HuH-7 (cell line): Measurements from ENCODE around the gene PPP1R16B.
"Not testable (repeated sequence)": the region's sequence is repeated elsewhere in the genome, so short reads cannot be mapped to it uniquely, and the experiment has no call there.

Experiments
- DNase-seq: peaks from one replicate; pipeline ENCODE4 v3.0.0; 2011; ENCODE audit warnings: low spot score

Gene PPP1R16B

GRCh38 chr20:38853759-38854158 lies 48.3 kb downstream of the PPP1R16B start:
- no peak for DNase-seq

GRCh38 chr20:38854654-38855066 lies 49.2 kb downstream of the PPP1R16B start:
- no peak for DNase-seq

- DNase-seq = no peak
These were observed 49.9 kb downstream of the PPP1R16B start for GRCh38 chr20:38855356-38855755.

- DNase-seq = no peak
These were observed 51.1 kb downstream of the PPP1R16B start for GRCh38 chr20:38856570-38856969.

GRCh38 chr20:38857703-38858102 lies 52.2 kb downstream of the PPP1R16B start:
- no peak for DNase-seq

- DNase-seq = no peak
These were observed 53.7 kb downstream of the PPP1R16B start for GRCh38 chr20:38859070-38859690.

GRCh38 chr20:38859857-38860256 lies 54.4 kb downstream of the PPP1R16B start:
- not testable (repeated sequence) for DNase-seq

- no peak for DNase-seq
These were observed 55.5 kb downstream of the PPP1R16B start for GRCh38 chr20:38861071-38861401.

GRCh38 chr20:38862226-38862625 lies 56.7 kb downstream of the PPP1R16B start:
- no peak for DNase-seq

- DNase-seq = no peak
These were observed 57.7 kb downstream of the PPP1R16B start for GRCh38 chr20:38863024-38863851.

GRCh38 chr20:38864662-38865061 lies 59.2 kb downstream of the PPP1R16B start:
- no peak for DNase-seq

- no peak for DNase-seq
These were observed 61.0 kb downstream of the PPP1R16B start for GRCh38 chr20:38866265-38867061.

GRCh38 chr20:38867062-38867359 lies 61.5 kb downstream of the PPP1R16B start:
- no peak for DNase-seq

- DNase-seq = no peak
These were observed 65.4 kb downstream of the PPP1R16B start for GRCh38 chr20:38870733-38871559.

GRCh38 chr20:38871560-38871953 lies 66.1 kb downstream of the PPP1R16B start:
- no peak for DNase-seq

- DNase-seq = no peak
These were observed 66.5 kb downstream of the PPP1R16B start for GRCh38 chr20:38872036-38872435.

- DNase-seq = no peak
These were observed 67.1 kb downstream of the PPP1R16B start for GRCh38 chr20:38872491-38873049.

- DNase-seq = no peak
These were observed 67.6 kb downstream of the PPP1R16B start for GRCh38 chr20:38873050-38873581.

- DNase-seq = no peak
These were observed 69.1 kb downstream of the PPP1R16B start for GRCh38 chr20:38874460-38875174.

- no peak for DNase-seq
These were observed 69.9 kb downstream of the PPP1R16B start for GRCh38 chr20:38875175-38875993.
